Measurements from ENCODE around the gene LY6G6C.

Gene LY6G6C

DNA sequence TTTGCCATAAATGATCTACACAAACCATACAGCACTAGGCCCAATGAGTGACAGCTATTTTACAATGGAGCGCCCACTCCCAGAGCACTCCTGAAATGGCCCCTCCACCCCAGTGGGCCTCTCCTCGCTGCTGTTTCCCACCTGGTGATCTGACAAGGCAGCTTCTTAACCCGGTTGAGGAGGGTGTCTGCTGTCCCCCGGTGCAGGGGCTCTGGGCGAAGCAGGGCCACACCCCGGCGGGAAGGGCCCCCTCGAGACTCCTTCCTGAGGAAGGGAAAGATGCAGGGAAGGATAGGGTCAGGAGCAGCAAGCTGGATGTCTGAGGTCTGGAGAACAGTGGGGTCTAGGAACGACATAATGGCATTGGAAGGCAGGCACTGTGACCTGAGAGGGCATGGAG lies 28.7 kb downstream of the LY6G6C start:
- TF ChIP-seq, protein P1, sequence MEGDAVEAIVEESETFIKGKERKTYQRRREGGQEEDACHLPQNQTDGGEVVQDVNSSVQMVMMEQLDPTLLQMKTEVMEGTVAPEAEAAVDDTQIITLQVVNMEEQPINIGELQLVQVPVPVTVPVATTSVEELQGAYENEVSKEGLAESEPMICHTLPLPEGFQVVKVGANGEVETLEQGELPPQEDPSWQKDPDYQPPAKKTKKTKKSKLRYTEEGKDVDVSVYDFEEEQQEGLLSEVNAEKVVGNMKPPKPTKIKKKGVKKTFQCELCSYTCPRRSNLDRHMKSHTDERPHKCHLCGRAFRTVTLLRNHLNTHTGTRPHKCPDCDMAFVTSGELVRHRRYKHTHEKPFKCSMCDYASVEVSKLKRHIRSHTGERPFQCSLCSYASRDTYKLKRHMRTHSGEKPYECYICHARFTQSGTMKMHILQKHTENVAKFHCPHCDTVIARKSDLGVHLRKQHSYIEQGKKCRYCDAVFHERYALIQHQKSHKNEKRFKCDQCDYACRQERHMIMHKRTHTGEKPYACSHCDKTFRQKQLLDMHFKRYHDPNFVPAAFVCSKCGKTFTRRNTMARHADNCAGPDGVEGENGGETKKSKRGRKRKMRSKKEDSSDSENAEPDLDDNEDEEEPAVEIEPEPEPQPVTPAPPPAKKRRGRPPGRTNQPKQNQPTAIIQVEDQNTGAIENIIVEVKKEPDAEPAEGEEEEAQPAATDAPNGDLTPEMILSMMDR (IDR thresholded peaks at IDR 0.05), result no peak
- no peak for DNase-seq (ENCODE audit: low spot score)
- H3K27ac ChIP-seq, result no peak overlapping the region
- no peak overlapping the region for H3K4me3 ChIP-seq

DNA sequence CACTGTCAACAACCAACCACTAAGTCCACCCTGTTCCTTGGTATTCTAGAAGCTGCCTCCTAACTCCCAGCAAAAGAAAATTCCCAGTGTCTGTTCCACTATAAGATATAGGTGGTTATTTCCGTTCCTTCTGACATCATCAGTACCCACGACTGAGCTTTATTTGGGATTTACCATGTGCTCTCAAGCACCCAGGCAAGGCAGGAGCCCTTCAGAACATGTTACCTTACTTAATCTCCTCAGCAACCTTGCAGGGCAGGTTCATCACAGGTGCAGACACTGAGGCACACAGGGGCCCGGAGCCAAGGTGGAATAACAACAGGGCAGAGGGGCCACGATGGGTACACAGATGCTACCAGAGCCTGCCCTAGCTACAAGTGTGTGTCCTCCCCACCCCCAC lies 29.2 kb downstream of the LY6G6C start:
- Histone ChIP-seq H3K4me3 (no peak overlapping the region), H3K27ac (no peak overlapping the region)
- DNase-seq (ENCODE audit: low spot score), result no peak
- TF ChIP-seq, protein P1 (IDR thresholded peaks at IDR 0.05), result no peak

DNA sequence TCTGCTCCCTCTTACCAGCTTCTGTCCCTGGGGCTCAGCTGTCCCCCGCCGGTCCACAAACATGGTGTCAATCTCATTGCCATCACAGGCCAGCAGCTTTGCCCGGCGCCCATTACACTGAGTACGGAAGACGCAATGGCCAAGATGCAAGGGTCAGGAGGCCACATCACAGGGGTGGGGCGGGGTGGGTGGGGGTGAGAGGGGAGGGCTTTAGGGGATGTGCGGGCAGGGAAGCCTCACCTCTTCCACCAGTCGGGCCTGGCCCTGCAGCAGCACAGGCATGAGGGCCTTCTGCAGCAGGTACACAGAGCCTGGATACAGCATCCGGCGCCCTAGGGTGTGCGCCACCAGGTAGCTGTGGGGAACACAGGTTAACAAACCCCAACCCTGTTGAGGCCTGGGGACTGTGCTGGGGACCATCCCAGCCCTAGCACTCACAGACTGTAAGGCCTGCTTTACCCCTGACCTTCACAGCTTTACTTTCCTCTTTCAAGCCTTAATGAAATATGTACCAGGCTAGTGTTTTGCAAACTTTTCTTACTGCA lies 29.9 kb downstream of the LY6G6C start:
- TF ChIP-seq, protein P1 (IDR thresholded peaks at IDR 0.05), result no peak
- H3K27ac ChIP-seq, result no peak overlapping the region
- DNase-seq (ENCODE audit: low spot score), result no peak
- H3K4me3 ChIP-seq, result no peak overlapping the region

DNA sequence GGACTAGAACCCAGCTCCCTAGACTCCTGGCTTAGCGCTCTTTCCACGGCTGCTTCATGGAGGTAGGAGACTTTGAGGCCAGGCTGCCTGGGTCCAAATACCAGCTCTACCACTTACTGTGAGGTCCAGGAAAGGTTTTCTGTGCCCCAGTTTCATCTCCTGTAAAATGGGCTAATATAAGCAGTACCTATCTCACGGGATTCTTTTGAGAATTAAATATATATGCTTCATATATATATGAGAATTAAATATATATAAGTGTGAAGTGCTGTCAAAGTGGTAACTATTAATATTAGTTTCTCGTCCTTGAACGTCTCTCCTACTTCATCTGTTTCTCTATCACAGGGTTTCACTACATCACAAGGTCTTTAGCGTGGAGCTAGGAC lies 30.5 kb downstream of the LY6G6C start:
- no peak for DNase-seq (ENCODE audit: low spot score)
- no peak overlapping the region for H3K27ac ChIP-seq
- TF ChIP-seq, protein P1 (IDR thresholded peaks at IDR 0.05), result no peak
- no peak overlapping the region for H3K4me3 ChIP-seq

DNA sequence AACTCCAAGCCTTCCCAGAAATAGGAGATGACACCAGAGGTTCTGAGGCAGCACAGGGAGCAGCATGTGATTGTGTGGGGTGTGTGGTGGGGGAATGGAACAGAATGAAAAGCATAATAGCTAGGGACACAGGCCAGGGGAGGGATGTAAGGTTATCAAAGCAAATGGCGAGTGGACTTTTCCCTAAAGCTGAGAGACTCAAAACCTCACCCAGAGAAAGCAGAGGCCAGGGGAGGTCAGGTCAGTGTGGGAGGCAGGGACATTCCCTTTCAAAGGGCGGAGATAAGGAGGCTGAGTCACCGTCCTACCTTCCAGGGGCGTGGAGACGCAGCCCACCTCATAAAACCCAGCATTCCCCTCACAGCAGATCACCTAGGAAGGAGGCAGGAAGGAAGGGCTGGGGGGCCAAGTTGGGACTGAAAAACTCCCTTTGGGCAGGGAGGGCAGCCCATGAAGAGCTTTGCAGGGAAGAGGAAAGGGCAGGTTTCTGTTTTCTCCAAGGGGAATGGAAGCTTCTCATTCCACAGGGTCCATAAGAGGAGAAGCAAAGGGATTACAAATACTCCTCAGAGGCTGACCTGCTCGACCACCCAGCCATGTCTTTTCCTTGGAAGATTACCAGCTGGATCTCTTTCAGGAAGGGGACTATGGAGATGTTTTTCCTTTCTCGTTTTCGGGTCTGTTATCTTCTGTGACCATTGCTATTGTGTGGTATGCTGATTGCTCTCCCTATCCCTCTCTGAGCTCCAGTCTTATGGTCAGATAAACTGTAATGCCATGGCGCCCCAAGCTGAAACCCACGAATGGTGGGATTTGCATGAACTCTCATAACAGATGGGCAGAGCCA lies 31.1 kb downstream of the LY6G6C start:
- Histone ChIP-seq H3K27ac (no peak overlapping the region), H3K4me3 (no peak overlapping the region)
- TF ChIP-seq, protein P1 (IDR thresholded peaks at IDR 0.05), result no peak
- no peak for DNase-seq (ENCODE audit: low spot score)

DNA sequence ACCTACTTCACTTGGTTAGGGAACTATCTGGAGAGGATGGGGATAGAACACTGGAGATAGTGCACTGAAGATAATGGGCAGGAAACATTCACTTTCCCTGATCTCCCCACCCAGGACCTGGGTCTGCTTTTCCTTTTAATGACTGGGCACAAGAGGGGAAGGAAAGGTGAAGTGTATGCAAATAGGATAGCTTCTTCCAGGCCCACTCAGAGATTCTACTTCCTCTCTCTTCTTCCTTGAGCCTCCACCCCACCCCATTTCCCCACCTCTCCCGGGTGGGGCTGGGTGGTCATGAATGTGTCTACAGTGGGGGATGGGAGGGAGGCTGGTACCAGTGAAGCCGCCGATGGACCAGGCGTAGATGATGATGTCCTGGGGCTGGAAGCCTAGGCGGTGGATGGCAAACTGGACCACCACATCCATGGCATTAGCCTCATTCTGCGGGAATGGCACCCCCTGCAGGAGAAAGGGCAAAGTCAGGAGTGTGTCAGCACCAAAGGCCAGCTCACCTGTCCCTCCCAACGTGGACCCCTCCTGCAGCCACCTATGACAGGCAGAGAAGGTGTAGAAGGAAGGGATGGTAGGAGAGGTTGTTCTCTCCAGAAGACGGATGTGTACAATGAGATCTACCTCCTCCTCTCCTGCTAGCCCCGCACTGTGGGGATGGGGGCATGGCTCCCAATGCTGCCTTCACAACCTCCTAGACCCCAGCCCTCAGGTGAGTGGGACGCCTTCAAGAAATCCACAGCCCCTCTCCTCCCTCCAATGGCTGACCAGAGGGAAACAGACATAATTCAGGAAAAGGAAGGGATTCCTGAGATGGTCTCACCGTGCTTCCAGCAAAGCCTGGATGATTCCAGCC lies 32.1 kb downstream of the LY6G6C start:
- TF ChIP-seq, protein P1 (IDR thresholded peaks at IDR 0.05), result no peak
- H3K27ac ChIP-seq, result no peak overlapping the region
- no peak overlapping the region for H3K4me3 ChIP-seq
- DNase-seq (ENCODE audit: low spot score), result no peak
